Lung (tissue), 12 donors: ENCODE data around the gene PLCL1. TPM values are rescaled to one million over a fixed set of nuclear protein-coding genes. Genes with fewer than 3 reads are reported as not detected.
A peak's percentile ranks its signal among the peaks of the same experiment; 100 is the strongest.

Experiments used
- ATAC-seq: fragments of 200-7000 bp; cut with Tn5 transposase; one replicate; pipeline ENCODE4 v1.9.1; 2020; ENCODE audit warnings: moderate number of reproducible peaks; ENCODE audit not compliant: insufficient read depth, low FRiP score
- DNase-seq, 3 donors: peaks; one replicate each; pipeline ENCODE4 v3.0.0-alpha.2; 2013 to 2017
- H3K27ac ChIP-seq, 2 donors: one replicate each; pipeline ENCODE4 v1.5.1; 2013; ENCODE audit warnings: mild to moderate bottlenecking in 2 of 2, moderate library complexity in 2 of 2, control low read depth in 1 of 2, inconsistent platforms in 1 of 2, low read depth in 1 of 2, low read length in 1 of 2
- H3K27me3 ChIP-seq, 3 donors: one replicate each; pipeline ENCODE4 v1.5.1; 2013; ENCODE audit warnings: low read length in 2 of 3; ENCODE audit not compliant: control insufficient read depth in 3 of 3, insufficient read depth in 3 of 3
- H3K36me3 ChIP-seq, 4 donors: one replicate each; pipeline ENCODE4 v1.5.1; 2013; ENCODE audit warnings: low read length in 4 of 4, mild to moderate bottlenecking in 1 of 4, moderate library complexity in 1 of 4; ENCODE audit not compliant: control insufficient read depth in 4 of 4, insufficient read depth in 4 of 4
- H3K4me1 ChIP-seq, 5 donors: one replicate each; pipeline ENCODE4 v1.5.1; 2013; ENCODE audit warnings: low read length in 5 of 5, mild to moderate bottlenecking in 2 of 5, moderate library complexity in 1 of 5; ENCODE audit not compliant: control insufficient read depth in 5 of 5, insufficient read depth in 5 of 5
- H3K4me3 ChIP-seq: one replicate; pipeline ENCODE4 v1.5.1; 2013; ENCODE audit warnings: mild to moderate bottlenecking, control low read depth, moderate library complexity
- H3K9ac ChIP-seq, 2 donors: one replicate each; pipeline ENCODE4 v1.5.1; 2013; ENCODE audit warnings: low read length in 2 of 2, control low read depth in 1 of 2; ENCODE audit not compliant: insufficient read depth in 1 of 2
- H3K9me3 ChIP-seq, 4 donors: one replicate each; pipeline ENCODE4 v1.5.1; 2013; ENCODE audit warnings: low read length in 3 of 4, mild to moderate bottlenecking in 1 of 4, moderate library complexity in 1 of 4; ENCODE audit not compliant: control insufficient read depth in 4 of 4, insufficient read depth in 3 of 4
- CTCF ChIP-seq: IDR thresholded peaks from 2 replicates; pipeline ENCODE4 v1.5.1; 2012; ENCODE audit warnings: mild to moderate bottlenecking; ENCODE audit errors: control extremely low read depth, extremely low read depth
- WGBS, 2 donors: extraction: QIAGEN DNeasy Blood & Tissue Kit; methylation state at CpG; one replicate each; pipeline ENCODE4 v1.1.7; 2013; 5-methylcytosine and 5-hydroxymethylcytosine counted together
- polyA plus RNA-seq, 2 donors: library from polyadenylated mRNA; stranded (reverse); fragments of 200-250 nt; gene quantifications; one replicate each; pipeline ENCODE4 v1.2.1, GENCODE V29; 2013
- total RNA-seq, 2 donors: library from RNA; depleted of rRNA in 1 of 2; stranded (reverse); fragments of >200 nt in 1 of 2; gene quantifications; one replicate each; pipeline ENCODE4 v1.2.1, GENCODE V29; 2014 to 2021
- donor health status: control.
- donor health status: control.
- donor health status: Bipolar disorder and iron deficiency.
- donor health status: healthy.
- donor health status: DM: yes; HTN: yes; CAD: no.

PLCL1 gene
- total and polyA plus RNA-seq, 4 donors: 1.1 to 13.0 (median 2.9) TPM

GRCh38 chr2:198052741-198053140 is 248.3 kb downstream of the PLCL1 start:
- Histone ChIP-seq H3K36me3 (no peaks in the 10 kb centered on the region), H3K27ac (no peak overlapping the region), H3K4me1 (peaks cover 0 to 24% (median 2%) of the 10 kb centered on the region in 5 donors), H3K4me3 (no peak overlapping the region), H3K27me3 (no peaks in the 10 kb centered on the region), H3K9me3 (no peaks in the 10 kb centered on the region), H3K9ac (no peak overlapping the region)
- no peak for TF ChIP-seq CTCF
- no peak for DNase-seq
- no peak for ATAC-seq
- 80 to 81% methylated on average over 2 of the region's 2 CpGs for WGBS, 2 donors

- ATAC-seq (no peak), DNase-seq (no peak)
- H3K4me1 ChIP-seq: peaks cover 0 to 24% (median 2%) of the 10 kb centered on the region in 5 donors
- H3K9ac ChIP-seq: no peak overlapping the region
- H3K27ac ChIP-seq: no peak overlapping the region
- H3K4me3 ChIP-seq: no peak overlapping the region
- no peaks in the 10 kb centered on the region for H3K9me3 ChIP-seq
- 96 to 100% methylated on average over 1 of the region's 1 CpG for WGBS, 2 donors
- no peak for TF ChIP-seq CTCF
- H3K36me3 ChIP-seq: no peaks in the 10 kb centered on the region
- H3K27me3 ChIP-seq: no peaks in the 10 kb centered on the region
These were observed 248.8 kb downstream of the PLCL1 start for GRCh38 chr2:198053148-198053547.

- Histone ChIP-seq H3K27me3 (no peaks in the 10 kb centered on the region), H3K36me3 (no peaks in the 10 kb centered on the region), H3K9ac (no peak overlapping the region), H3K9me3 (no peaks in the 10 kb centered on the region), H3K27ac (no peak overlapping the region), H3K4me1 (peaks cover 0 to 24% (median 2%) of the 10 kb centered on the region in 5 donors), H3K4me3 (no peak overlapping the region)
- no peak for TF ChIP-seq CTCF
- ATAC-seq (no peak), DNase-seq (no peak)
- 90 to 100% methylated on average over 1 of the region's 1 CpG for WGBS, 2 donors
These were observed 249.4 kb downstream of the PLCL1 start for GRCh38 chr2:198053776-198054175.

- no peaks in the 10 kb centered on the region for H3K9me3 ChIP-seq
- no peak for ATAC-seq
- DNase-seq: no peak
These were observed 249.9 kb downstream of the PLCL1 start for GRCh38 chr2:198054299-198054698.

More at GRCh38 chr2:198054299-198054698, 249.9 kb downstream of the PLCL1 start:
- TF ChIP-seq CTCF: no peak
- Histone ChIP-seq H3K4me1 (peaks cover 0 to 24% (median 2%) of the 10 kb centered on the region in 5 donors), H3K9ac (no peak overlapping the region), H3K4me3 (no peak overlapping the region), H3K36me3 (no peaks in the 10 kb centered on the region), H3K27ac (peak overlapping the region in 1 of 2 donors; percentile 9), H3K27me3 (no peaks in the 10 kb centered on the region)
- 68 to 81% methylated on average over 1 of the region's 1 CpG for WGBS, 2 donors
